ENCODE data around the gene SLC37A4.
"Not testable (repeated sequence)": the region's sequence is repeated elsewhere in the genome, so short reads cannot be mapped to it uniquely, and the experiment has no call there.

SLC37A4 gene

GRCh38 chr11:119052163-119052814 is 21.6 kb upstream of the SLC37A4 start:
- H3K9ac ChIP-seq (ENCODE audit: low read depth, low read length): no peak overlapping the region
- H3K4me1 ChIP-seq (ENCODE audit: insufficient read depth, low read length): peaks cover 4% of the 10 kb centered on the region; the same call in 1 of the 2 replicates
- H3K9me3 ChIP-seq (ENCODE audit: control insufficient read depth, insufficient read depth, low read length): no peaks in the 10 kb centered on the region
- H3K36me3 ChIP-seq (ENCODE audit: insufficient read depth, low read length): peaks cover 50% of the 10 kb centered on the region

GRCh38 chr11:119051440-119052162 is 20.9 kb upstream of the SLC37A4 start:
- H3K36me3 ChIP-seq (ENCODE audit: insufficient read depth, low read length): peaks cover 52% of the 10 kb centered on the region

DNA sequence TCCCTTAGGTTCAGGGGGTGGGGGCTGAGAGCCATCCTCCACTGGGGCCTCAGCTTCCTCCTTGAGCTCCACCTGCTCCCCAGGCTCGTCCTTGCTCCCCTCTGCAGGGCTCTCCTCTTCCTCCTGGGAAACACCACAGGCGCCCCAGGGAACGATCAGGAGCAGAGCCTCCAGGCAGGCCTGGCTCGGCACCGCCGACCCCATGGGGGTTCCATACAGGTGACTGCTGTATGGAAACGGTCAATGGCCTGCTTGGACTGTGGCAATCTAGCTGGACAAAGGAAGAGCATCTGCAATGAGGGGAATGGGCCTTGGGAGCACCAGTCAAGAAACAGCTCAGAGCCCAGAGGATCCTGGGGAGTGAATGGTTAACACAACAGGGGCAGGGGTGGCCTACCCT is 18.4 kb upstream of the SLC37A4 start:
- no peaks in the 10 kb centered on the region for H3K4me1 ChIP-seq (ENCODE audit: insufficient read depth, low read length)
- H3K9ac ChIP-seq (ENCODE audit: low read depth, low read length): no peak overlapping the region
- peaks cover 47% of the 10 kb centered on the region for H3K36me3 ChIP-seq (ENCODE audit: insufficient read depth, low read length)

More at GRCh38 chr11:119051440-119052162, 20.9 kb upstream of the SLC37A4 start:
- H3K9ac ChIP-seq (ENCODE audit: low read depth, low read length): no peak overlapping the region
- no peaks in the 10 kb centered on the region for H3K9me3 ChIP-seq (ENCODE audit: control insufficient read depth, insufficient read depth, low read length)
- peaks cover 4% of the 10 kb centered on the region; the same call in 1 of the 2 replicates for H3K4me1 ChIP-seq (ENCODE audit: insufficient read depth, low read length)

DNA sequence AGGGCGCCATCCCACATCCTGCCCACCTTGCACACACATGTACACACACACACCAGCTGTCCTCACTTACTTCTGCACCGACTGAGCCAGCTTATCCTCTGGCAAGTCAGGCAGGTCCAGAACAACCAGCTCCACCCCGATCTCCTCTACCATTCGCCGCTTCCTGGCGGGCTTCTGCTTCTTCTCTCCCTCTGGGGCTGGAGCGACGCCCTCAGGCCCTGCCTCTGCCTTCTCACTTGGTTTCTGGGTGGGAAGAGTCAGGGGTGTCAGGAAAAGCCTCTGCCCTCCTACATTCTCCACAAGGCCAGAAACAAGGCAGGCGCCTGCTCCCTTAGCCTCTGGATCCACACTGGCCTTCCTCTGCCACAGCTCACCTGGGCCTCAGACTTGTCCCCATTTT is 18.0 kb upstream of the SLC37A4 start:
- Histone ChIP-seq H3K9me3 (ENCODE audit: control insufficient read depth, insufficient read depth, low read length) (no peaks in the 10 kb centered on the region), H3K36me3 (ENCODE audit: insufficient read depth, low read length) (peaks cover 42% of the 10 kb centered on the region), H3K9ac (ENCODE audit: low read depth, low read length) (no peak overlapping the region), H3K4me1 (ENCODE audit: insufficient read depth, low read length) (no peaks in the 10 kb centered on the region)

More for the DNA sequence above, 18.4 kb upstream of the SLC37A4 start:
- H3K9me3 ChIP-seq (ENCODE audit: control insufficient read depth, insufficient read depth, low read length): no peaks in the 10 kb centered on the region

GRCh38 chr11:119047205-119047604 is 16.5 kb upstream of the SLC37A4 start:
- H3K36me3 ChIP-seq (ENCODE audit: insufficient read depth, low read length): peaks cover 40% of the 10 kb centered on the region
- H3K9ac ChIP-seq (ENCODE audit: low read depth, low read length): no peak overlapping the region
- H3K4me1 ChIP-seq (ENCODE audit: insufficient read depth, low read length): no peaks in the 10 kb centered on the region
- H3K9me3 ChIP-seq (ENCODE audit: control insufficient read depth, insufficient read depth, low read length): no peaks in the 10 kb centered on the region

DNA sequence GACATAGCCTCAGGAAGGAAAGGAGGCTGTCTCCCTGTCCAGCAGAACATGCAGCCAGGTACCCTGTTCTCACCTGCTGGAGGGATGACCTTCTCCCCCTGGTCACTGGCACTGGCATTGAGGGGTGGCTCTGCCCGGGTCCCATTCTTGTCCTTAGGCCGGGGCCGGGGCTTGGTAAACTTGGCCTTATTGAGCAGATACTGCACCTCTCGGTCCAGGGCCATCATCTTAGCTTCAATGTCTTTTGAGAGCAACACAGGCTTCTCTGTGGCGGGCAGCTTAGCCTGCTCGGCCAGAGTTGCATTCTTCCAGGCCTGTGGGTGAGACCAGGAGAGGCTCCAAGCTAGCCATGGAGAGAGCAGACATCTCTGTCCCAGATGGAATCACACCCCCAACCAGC is 15.8 kb upstream of the SLC37A4 start:
- Histone ChIP-seq H3K9ac (ENCODE audit: low read depth, low read length) (no peak overlapping the region), H3K36me3 (ENCODE audit: insufficient read depth, low read length) (peaks cover 40% of the 10 kb centered on the region), H3K9me3 (ENCODE audit: control insufficient read depth, insufficient read depth, low read length) (no peaks in the 10 kb centered on the region), H3K4me1 (ENCODE audit: insufficient read depth, low read length) (no peaks in the 10 kb centered on the region; the same call in 1 of the 2 replicates)

DNA sequence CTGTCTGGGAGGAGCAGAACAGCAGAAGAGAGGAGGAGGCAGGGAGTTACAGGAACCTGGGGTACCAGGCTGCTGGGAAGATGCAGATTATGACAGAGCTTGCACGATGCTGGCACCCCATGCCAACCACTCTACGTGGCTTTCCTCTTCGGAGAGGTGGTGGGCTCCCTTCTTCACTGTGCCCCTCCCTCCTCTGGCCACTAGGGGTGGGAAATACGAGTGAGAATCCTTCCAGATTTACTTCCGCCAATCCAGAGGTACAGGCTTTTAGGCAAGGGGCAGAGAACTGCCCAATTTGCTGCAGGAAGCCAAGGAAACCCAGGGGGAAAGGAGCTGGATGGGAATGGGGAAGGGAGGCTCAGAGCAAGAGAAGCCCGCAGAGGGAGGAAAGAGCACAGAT is 14.0 kb upstream of the SLC37A4 start:
- no peaks in the 10 kb centered on the region for H3K9me3 ChIP-seq (ENCODE audit: control insufficient read depth, insufficient read depth, low read length)
- H3K4me1 ChIP-seq (ENCODE audit: insufficient read depth, low read length): peaks cover 4% of the 10 kb centered on the region; the same call in 1 of the 2 replicates
- no peak overlapping the region for H3K9ac ChIP-seq (ENCODE audit: low read depth, low read length)
- H3K36me3 ChIP-seq (ENCODE audit: insufficient read depth, low read length): peaks cover 27% of the 10 kb centered on the region

DNA sequence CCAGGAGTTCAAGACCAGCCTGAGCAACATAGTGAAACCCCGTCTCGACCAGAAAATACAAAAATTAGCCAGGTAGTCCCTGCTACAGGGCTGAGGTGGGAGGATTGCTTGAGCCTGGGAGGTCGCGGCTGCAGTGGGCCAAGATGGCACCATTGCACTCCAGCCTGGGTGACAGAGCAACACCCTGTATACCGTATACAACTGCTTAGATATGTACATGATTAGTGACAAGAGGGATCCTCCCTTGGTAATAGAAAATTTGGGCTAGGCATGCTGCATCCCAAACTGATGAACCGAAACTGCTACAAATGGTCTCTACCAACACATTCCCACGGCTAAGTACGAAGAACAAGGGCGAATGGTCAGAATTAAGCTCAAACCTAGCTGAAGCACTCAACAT is 12.2 kb upstream of the SLC37A4 start:
- no peak overlapping the region for H3K9ac ChIP-seq (ENCODE audit: low read depth, low read length)

DNA sequence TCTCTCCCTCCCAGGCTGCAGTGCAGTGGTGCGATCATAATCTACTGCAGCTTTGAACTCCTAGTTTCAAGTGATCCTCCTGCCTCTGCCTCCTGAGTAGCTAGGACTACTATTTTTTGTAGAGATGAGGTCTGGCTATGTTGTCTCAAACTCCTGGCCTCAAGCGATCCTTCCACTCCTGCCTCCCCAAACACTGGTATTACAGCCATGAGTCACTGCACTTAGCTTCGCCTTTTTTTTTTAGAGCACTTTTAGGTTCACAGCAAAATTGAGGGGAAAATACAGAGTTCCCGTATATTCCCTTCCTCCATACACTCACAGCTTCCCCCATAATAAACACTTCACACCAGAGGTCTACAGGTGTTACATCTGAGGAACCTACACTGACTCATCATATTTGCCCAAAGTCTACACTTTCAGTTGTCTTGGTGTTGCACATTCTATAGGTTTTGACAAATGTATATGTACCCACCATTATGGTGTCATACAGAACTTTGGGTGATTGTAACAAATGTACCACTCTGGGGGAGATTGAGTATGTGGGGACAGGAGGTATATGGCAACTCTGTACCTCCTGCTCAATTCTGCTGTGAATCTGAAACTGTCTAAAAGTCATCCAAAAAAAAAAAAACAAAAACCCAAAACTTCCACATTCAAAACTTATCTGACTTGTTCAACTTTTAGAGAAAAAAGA is 11.3 kb upstream of the SLC37A4 start:
- H3K4me1 ChIP-seq (ENCODE audit: insufficient read depth, low read length): peaks cover 10% of the 10 kb centered on the region

More for the DNA sequence above, 12.2 kb upstream of the SLC37A4 start:
- H3K4me1 ChIP-seq (ENCODE audit: insufficient read depth, low read length): peaks cover 10% of the 10 kb centered on the region
- H3K36me3 ChIP-seq (ENCODE audit: insufficient read depth, low read length): peaks cover 11% of the 10 kb centered on the region
- H3K9me3 ChIP-seq (ENCODE audit: control insufficient read depth, insufficient read depth, low read length): no peaks in the 10 kb centered on the region

DNA sequence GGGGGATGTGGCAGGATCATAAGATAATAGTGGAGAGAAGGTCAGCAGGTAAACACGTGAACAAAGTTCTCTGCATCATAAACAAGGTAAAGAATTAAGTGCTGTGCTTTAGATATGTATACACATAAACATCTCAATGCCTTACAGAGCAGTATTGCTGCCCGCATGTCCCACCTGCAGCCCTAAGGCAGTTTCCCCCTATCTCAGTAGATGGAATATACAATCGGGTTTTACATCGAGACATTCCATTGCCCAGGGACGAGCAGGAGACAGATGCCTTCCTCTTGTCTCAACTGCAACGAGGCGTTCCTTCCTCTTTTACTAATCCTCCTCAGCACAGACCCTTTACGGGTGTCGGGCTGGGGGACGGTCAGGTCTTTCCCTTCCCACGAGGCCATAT is 8.8 kb upstream of the SLC37A4 start:
- H3K9me3 ChIP-seq (ENCODE audit: control insufficient read depth, insufficient read depth, low read length); H3K9ac ChIP-seq (ENCODE audit: low read depth, low read length); H3K36me3 ChIP-seq (ENCODE audit: insufficient read depth, low read length): not testable (repeated sequence)
- H3K4me1 ChIP-seq (ENCODE audit: insufficient read depth, low read length): peaks cover 10% of the 10 kb centered on the region

More for the DNA sequence above, 11.3 kb upstream of the SLC37A4 start:
- Histone ChIP-seq H3K36me3 (ENCODE audit: insufficient read depth, low read length) (peaks cover 6% of the 10 kb centered on the region; the same call in 1 of the 2 replicates), H3K9ac (ENCODE audit: low read depth, low read length) (no peak overlapping the region), H3K9me3 (ENCODE audit: control insufficient read depth, insufficient read depth, low read length) (no peaks in the 10 kb centered on the region)

- Histone ChIP-seq H3K9me3 (ENCODE audit: control insufficient read depth, insufficient read depth, low read length) (no peaks in the 10 kb centered on the region), H3K4me1 (ENCODE audit: insufficient read depth, low read length) (peaks cover 10% of the 10 kb centered on the region), H3K9ac (ENCODE audit: low read depth, low read length) (no peak overlapping the region), H3K36me3 (ENCODE audit: insufficient read depth, low read length) (no peaks in the 10 kb centered on the region)
These were observed 8.2 kb upstream of the SLC37A4 start for GRCh38 chr11:119038884-119039283.

DNA sequence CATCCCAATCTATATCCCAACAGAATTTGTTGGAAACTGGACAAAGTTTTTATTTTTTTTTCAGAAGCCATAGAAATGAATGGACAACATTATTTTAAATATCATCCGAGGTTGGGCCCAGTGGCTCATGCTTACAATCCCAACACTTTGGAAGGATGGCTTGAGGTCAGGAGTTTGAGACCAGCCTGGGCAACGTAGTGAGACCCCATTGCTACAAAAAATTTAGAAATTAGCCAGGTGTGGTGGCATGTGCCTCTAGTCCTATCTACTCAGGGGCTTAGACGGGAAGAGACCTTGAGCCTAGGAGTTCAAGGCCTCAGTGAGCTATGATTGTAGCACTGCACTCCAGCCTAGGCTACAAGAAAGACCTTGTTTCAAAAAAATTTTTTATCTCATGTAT is 4.1 kb upstream of the SLC37A4 start:
- peaks cover 7% of the 10 kb centered on the region; the same call in 1 of the 2 replicates for H3K4me1 ChIP-seq (ENCODE audit: insufficient read depth, low read length)
- H3K9me3 ChIP-seq (ENCODE audit: control insufficient read depth, insufficient read depth, low read length): no peaks in the 10 kb centered on the region
- H3K36me3 ChIP-seq (ENCODE audit: insufficient read depth, low read length): no peaks in the 10 kb centered on the region
- H3K9ac ChIP-seq (ENCODE audit: low read depth, low read length): no peak overlapping the region

- not testable (repeated sequence) for H3K36me3 ChIP-seq (ENCODE audit: insufficient read depth, low read length); H3K4me1 ChIP-seq (ENCODE audit: insufficient read depth, low read length); H3K9ac ChIP-seq (ENCODE audit: low read depth, low read length); H3K9me3 ChIP-seq (ENCODE audit: control insufficient read depth, insufficient read depth, low read length)
These were observed 2.7 kb upstream of the SLC37A4 start for GRCh38 chr11:119033421-119033820.

DNA sequence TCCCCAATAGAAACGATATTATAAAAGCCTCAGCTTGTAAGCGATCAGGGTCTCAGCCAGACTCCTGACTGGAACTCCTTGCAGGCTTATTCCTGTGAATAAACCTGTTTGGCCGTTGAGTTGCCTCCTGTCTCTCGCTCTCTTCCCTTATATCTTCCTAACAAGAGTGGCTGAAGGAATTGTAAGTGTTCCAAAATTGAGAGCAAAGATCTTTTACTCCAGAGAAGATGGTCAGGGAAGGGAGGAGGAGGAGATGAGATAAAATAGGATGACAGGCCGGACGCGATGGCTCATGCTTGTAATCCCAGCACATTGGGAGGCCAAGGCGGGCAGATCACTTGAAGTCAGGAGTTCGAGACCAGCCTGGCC is 1.2 kb upstream of the SLC37A4 start:
- Histone ChIP-seq H3K36me3 (ENCODE audit: insufficient read depth, low read length) (peaks cover 3% of the 10 kb centered on the region; the same call in 1 of the 2 replicates), H3K9me3 (ENCODE audit: control insufficient read depth, insufficient read depth, low read length) (no peaks in the 10 kb centered on the region), H3K4me1 (ENCODE audit: insufficient read depth, low read length) (peaks cover 12% of the 10 kb centered on the region; the same call in 1 of the 2 replicates), H3K9ac (ENCODE audit: low read depth, low read length) (no peak overlapping the region)

DNA sequence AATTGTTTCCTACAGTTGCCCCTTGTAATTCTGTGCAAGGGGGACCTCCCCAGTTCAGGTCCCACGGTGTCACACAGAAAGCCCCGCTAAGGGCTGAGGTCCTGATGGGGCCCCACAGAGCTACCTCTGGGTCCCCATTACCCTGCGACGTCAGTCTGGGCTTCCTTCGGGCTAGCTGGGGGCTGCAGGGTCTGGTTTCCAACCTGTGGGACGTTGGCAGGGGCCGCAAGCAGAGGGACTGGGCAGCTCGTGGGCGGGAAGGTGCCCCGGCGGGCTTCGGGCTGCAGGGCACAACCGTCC is 698 bp downstream of the SLC37A4 start:
- Histone ChIP-seq H3K9me3 (ENCODE audit: control insufficient read depth, insufficient read depth, low read length) (no peaks in the 10 kb centered on the region), H3K4me1 (ENCODE audit: insufficient read depth, low read length) (peaks cover 12% of the 10 kb centered on the region; the same call in 1 of the 2 replicates), H3K9ac (ENCODE audit: low read depth, low read length) (peak overlapping the region; percentile 82), H3K36me3 (ENCODE audit: insufficient read depth, low read length) (peaks cover 11% of the 10 kb centered on the region)

Measured in ES-I3 (cell line).